H9 (cell line): ENCODE measurements around the gene GCSH. TPM values are rescaled to one million over a fixed set of nuclear protein-coding genes. Genes with fewer than 3 reads are reported as not detected.

Experiments used
- DNase-seq: peaks from one replicate; pipeline ENCODE4 v3.0.0-alpha.2; 2017
- H2AFZ ChIP-seq: one replicate; pipeline ENCODE4 v1.6.1; 2013; ENCODE audit warnings: mild to moderate bottlenecking, low read length, control low read depth, moderate library complexity
- H2AK5ac ChIP-seq: 2 replicates; pipeline ENCODE4 v1.6.1; 2013; ENCODE audit warnings: low read length, control low read depth, mixed read lengths; ENCODE audit not compliant: insufficient read length
- H2BK120ac ChIP-seq: one replicate; pipeline ENCODE4 v1.6.1; 2013; ENCODE audit warnings: low read depth, mild to moderate bottlenecking, low read length, control low read depth, inconsistent platforms; ENCODE audit not compliant: poor library complexity, severe bottlenecking
- H2BK12ac ChIP-seq: 2 replicates; pipeline ENCODE4 v1.6.1; 2013; ENCODE audit warnings: low read length, control low read depth, mixed read lengths, low read depth; ENCODE audit not compliant: insufficient read length
- H2BK15ac ChIP-seq: 2 replicates; pipeline ENCODE4 v1.6.1; 2013; ENCODE audit warnings: low read depth, low read length, control low read depth
- H2BK20ac ChIP-seq: one replicate; pipeline ENCODE4 v1.6.1; 2013; ENCODE audit warnings: low read depth, mild to moderate bottlenecking, low read length, control low read depth, inconsistent platforms; ENCODE audit not compliant: poor library complexity, severe bottlenecking
- H2BK5ac ChIP-seq: 2 replicates; pipeline ENCODE4 v1.6.1; 2013; ENCODE audit warnings: low read length, control low read depth, mixed read lengths; ENCODE audit not compliant: insufficient read length
- H3K14ac ChIP-seq: 2 replicates; pipeline ENCODE4 v1.6.1; 2013; ENCODE audit warnings: low read length, control low read depth; ENCODE audit not compliant: insufficient read depth
- H3K18ac ChIP-seq: 2 replicates; pipeline ENCODE4 v1.6.1; 2013; ENCODE audit warnings: low read depth, mild to moderate bottlenecking, mixed read lengths, low read length, control low read depth; ENCODE audit not compliant: insufficient read length
- H3K23ac ChIP-seq: 2 replicates; pipeline ENCODE4 v1.6.1; 2013; ENCODE audit warnings: low read length, control low read depth, mixed read lengths, low read depth; ENCODE audit not compliant: insufficient read length
- H3K23me2 ChIP-seq: 2 replicates; pipeline ENCODE4 v1.6.1; 2013; ENCODE audit warnings: low read depth, mild to moderate bottlenecking, mixed read lengths, low read length, control low read depth; ENCODE audit not compliant: insufficient read length, poor library complexity, severe bottlenecking
- H3K27ac ChIP-seq: 2 replicates; pipeline ENCODE4 v1.5.1; 2013; ENCODE audit warnings: low read length, control low read depth, mixed read lengths, low read depth; ENCODE audit not compliant: insufficient read length
- H3K27me3 ChIP-seq: 2 replicates; pipeline ENCODE4 v1.6.1; 2013; ENCODE audit warnings: low read length, control low read depth, inconsistent platforms; ENCODE audit not compliant: insufficient read depth
- H3K4ac ChIP-seq: 2 replicates; pipeline ENCODE4 v1.6.1; 2013; ENCODE audit warnings: low read depth, mild to moderate bottlenecking, control low read depth, inconsistent platforms, low read length, moderate library complexity
- H3K4me1 ChIP-seq: 2 replicates; pipeline ENCODE4 v1.6.1; 2013; ENCODE audit warnings: low read length, control low read depth, inconsistent platforms; ENCODE audit not compliant: insufficient read depth
- H3K4me2 ChIP-seq: 2 replicates; pipeline ENCODE4 v1.6.1; 2013; ENCODE audit warnings: low read length, control low read depth, mixed read lengths; ENCODE audit not compliant: insufficient read length, insufficient read depth
- H3K56ac ChIP-seq: 2 replicates; pipeline ENCODE4 v1.6.1; 2013; ENCODE audit warnings: low read depth, mild to moderate bottlenecking, mixed read lengths, low read length, control low read depth; ENCODE audit not compliant: insufficient read length
- H3K79me1 ChIP-seq: 2 replicates; pipeline ENCODE4 v1.6.1; 2013; ENCODE audit warnings: low read depth, mild to moderate bottlenecking, moderate library complexity, low read length, control low read depth, inconsistent platforms; ENCODE audit not compliant: insufficient read depth, poor library complexity, severe bottlenecking
- H3K79me2 ChIP-seq: 2 replicates; pipeline ENCODE4 v1.6.1; 2013; ENCODE audit warnings: low read length, control low read depth, inconsistent platforms; ENCODE audit not compliant: insufficient read depth
- H3K9ac ChIP-seq: 2 replicates; pipeline ENCODE4 v1.6.1; 2013; ENCODE audit warnings: low read length, control low read depth, mixed read lengths; ENCODE audit not compliant: insufficient read length; ENCODE audit errors: extremely low read depth
- H3K9me3 ChIP-seq: one replicate; pipeline ENCODE4 v1.6.1; 2013; ENCODE audit warnings: low read depth, low read length, inconsistent platforms; ENCODE audit not compliant: control insufficient read depth
- H3T11ph ChIP-seq: one replicate; pipeline ENCODE4 v1.6.1; 2013; ENCODE audit warnings: mild to moderate bottlenecking, low read length, control low read depth, inconsistent platforms
- H4K20me1 ChIP-seq: one replicate; pipeline ENCODE4 v1.6.1; 2013; ENCODE audit not compliant: control insufficient read depth, insufficient read length, insufficient read depth
- H4K5ac ChIP-seq: 2 replicates; pipeline ENCODE4 v1.6.1; 2013; ENCODE audit warnings: low read depth, mild to moderate bottlenecking, mixed read lengths, low read length, control low read depth; ENCODE audit not compliant: insufficient read length
- H4K8ac ChIP-seq: replicated peaks from 2 replicates; pipeline ENCODE4 v1.6.1; 2013; ENCODE audit warnings: low read length, control low read depth, mixed read lengths, low read depth; ENCODE audit not compliant: insufficient read length
- H4K91ac ChIP-seq: 2 replicates; pipeline ENCODE4 v1.6.1; 2013; ENCODE audit warnings: low read depth, mild to moderate bottlenecking, moderate library complexity, mixed read lengths, low read length, control low read depth; ENCODE audit not compliant: insufficient read length
- H3K27ac Mint-ChIP-seq, 3 experiments: 2 replicates in 2 of 3; 3 replicates in 1 of 3; pipeline ENCODE4 v1.8.0; 2020 to 2021; ENCODE audit warnings: mixed read lengths in 3 of 3, mild to moderate bottlenecking in 1 of 3, moderate library complexity in 1 of 3
- H3K27me3 Mint-ChIP-seq: 2 replicates; pipeline ENCODE4 v1.8.0; 2021; ENCODE audit warnings: low read depth, mild to moderate bottlenecking, moderate library complexity, mixed read lengths
- H3K36me3 Mint-ChIP-seq, 3 experiments: 2 replicates in 2 of 3; 3 replicates in 1 of 3; pipeline ENCODE4 v1.8.0; 2020 to 2021; ENCODE audit warnings: low read depth in 3 of 3, mixed read lengths in 3 of 3; ENCODE audit not compliant: insufficient read depth in 1 of 3
- H3K4me1 Mint-ChIP-seq, 2 experiments: 2 replicates each; pipeline ENCODE4 v1.8.0; 2020; ENCODE audit warnings: mixed read lengths in 2 of 2
- H3K4me3 Mint-ChIP-seq, 2 experiments: 2 replicates in 1 of 2; 3 replicates in 1 of 2; pipeline ENCODE4 v1.8.0; 2020 to 2021; ENCODE audit warnings: mild to moderate bottlenecking in 2 of 2, mixed read lengths in 2 of 2, moderate library complexity in 1 of 2
- H3K9me3 Mint-ChIP-seq, 2 experiments: 2 replicates in 1 of 2; 3 replicates in 1 of 2; pipeline ENCODE4 v1.8.0; 2020; ENCODE audit warnings: mild to moderate bottlenecking in 2 of 2, mixed read lengths in 2 of 2, moderate library complexity in 1 of 2
- CTCF ChIP-seq: fragments of 200-600 bp; sonication (generic); conservative IDR thresholded peaks from 3 replicates; pipeline ENCODE4 v1.8.0; 2021; ENCODE audit warnings: antibody characterized with exemption, mild to moderate bottlenecking
- WGBS: extraction: QIAGEN DNeasy Blood & Tissue Kit; methylation state at CpG from one replicate; pipeline ENCODE4 v1.1.7; 2013; ENCODE audit warnings: missing lambda C conversion rate, low lambda C conversion rate, mixed read lengths; ENCODE audit not compliant: insufficient read length; ENCODE audit errors: extremely low coverage; 5-methylcytosine and 5-hydroxymethylcytosine counted together
- total RNA-seq: library from RNA; stranded (reverse); gene quantifications from 2 replicates; pipeline ENCODE4 v1.2.1, GENCODE V29; 2021

GCSH gene
- total RNA-seq, 1 experiment from 2014 or later, result 87.4 TPM

DNA sequence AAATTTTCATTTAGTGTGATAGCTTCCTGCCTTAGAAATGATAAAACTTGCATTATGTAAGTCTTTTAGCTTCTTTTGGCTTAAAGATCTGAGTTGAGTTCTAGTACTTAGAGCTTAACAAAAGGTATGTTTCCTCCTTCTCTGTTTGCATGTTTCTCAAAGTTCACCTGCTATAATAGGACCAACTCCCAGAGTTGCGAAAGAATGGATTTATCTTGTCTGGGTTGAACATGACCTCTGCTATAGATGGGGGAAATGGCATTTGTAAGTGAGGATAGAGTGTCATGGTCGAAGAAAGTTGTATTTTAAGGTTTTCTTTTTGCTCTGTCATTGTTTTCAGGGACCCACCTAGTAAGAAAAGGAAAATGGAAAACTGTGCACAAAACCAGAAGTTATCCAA lies 53.4 kb downstream of the GCSH start:
- H3K4me3 Mint-ChIP-seq, result no peak overlapping the region
- Histone ChIP-seq H3K27me3 (no peaks in the 10 kb centered on the region), H3K4ac (no peak overlapping the region), H3K27ac (no peak overlapping the region), H2AFZ (no peak overlapping the region), H3K23ac (no peak overlapping the region), H2BK120ac (no peak overlapping the region), H3K4me2 (no peak overlapping the region), H4K20me1 (no peaks in the 10 kb centered on the region), H3K9ac (no peak overlapping the region), H3K4me1 (no peaks in the 10 kb centered on the region), H2AK5ac (no peak overlapping the region), H3K56ac (no peak overlapping the region), H2BK20ac (no peak overlapping the region), H2BK5ac (no peak overlapping the region), H3K18ac (no peak overlapping the region), H4K91ac (no peak overlapping the region), H3K79me2 (no peaks in the 10 kb centered on the region), H3K23me2 (no peaks in the 10 kb centered on the region), H4K8ac (no peak overlapping the region), H2BK15ac (no peak overlapping the region), H3K79me1 (no peaks in the 10 kb centered on the region), H4K5ac (no peak overlapping the region), H3K14ac (no peak overlapping the region), H3K9me3 (no peaks in the 10 kb centered on the region), H3T11ph (no peak overlapping the region), H2BK12ac (no peak overlapping the region)
- peaks cover 34 to 65% (median 65%) of the 10 kb centered on the region in 3 experiments; a peak in 6 of 7 replicates for H3K36me3 Mint-ChIP-seq
- H3K4me1 Mint-ChIP-seq, result peaks cover 4 to 5% of the 10 kb centered on the region in 2 experiments; a peak in 3 of 4 replicates
- no peaks in the 10 kb centered on the region for H3K27me3 Mint-ChIP-seq
- no peak for TF ChIP-seq CTCF
- no CpG with 5 or more reads among the region's 2 CpGs for WGBS
- H3K27ac Mint-ChIP-seq, result no peak overlapping the region
- DNase-seq, result no peak
- H3K9me3 Mint-ChIP-seq, result no peaks in the 10 kb centered on the region
